ENCODE data around the gene SUSD3.
"Not testable (repeated sequence)": the region's sequence is repeated elsewhere in the genome, so short reads cannot be mapped to it uniquely, and the experiment has no call there.

Gene SUSD3

GRCh38 chr9:93058355-93059010 lies at the start of gene SUSD3:
SUSD3 (plus strand) TSS chr9:93058701; CDS start chr9:93058743, 42 bp downstream.
- DNase-seq (ENCODE audit: low read depth), result peak; percentile 35

DNA sequence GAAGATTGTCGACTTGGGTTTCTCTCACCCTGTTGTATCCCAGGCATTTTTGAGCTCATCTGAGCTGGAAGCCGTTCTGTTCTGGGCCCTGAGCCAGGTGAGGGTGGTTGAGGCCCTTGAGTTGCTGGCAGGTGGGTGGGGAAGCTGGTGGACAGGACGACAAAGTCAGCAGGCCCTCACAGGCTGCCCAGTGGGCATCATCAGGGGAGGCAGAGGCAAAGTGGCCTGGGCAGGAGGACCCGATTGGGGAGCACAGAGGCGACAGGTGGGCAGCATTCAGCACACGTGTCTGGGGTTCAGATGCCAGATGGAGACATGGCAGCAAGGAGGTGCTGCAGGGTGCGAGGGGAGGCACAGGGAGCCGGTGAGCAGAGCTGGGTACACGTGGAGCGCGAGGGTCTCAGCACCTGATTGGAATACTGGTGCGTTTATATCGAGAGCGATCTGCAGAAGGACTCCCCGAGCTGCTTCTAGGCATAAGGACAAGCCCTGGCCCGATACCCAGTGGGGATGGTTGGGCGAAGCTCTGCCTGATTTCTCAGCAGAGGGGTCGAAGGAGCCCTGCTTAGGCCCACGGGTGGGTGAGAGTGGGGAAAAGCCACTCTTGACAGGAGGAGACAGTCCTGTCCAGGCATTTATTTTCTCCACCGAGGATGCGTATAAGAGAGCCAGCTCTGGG lies 49.0 kb upstream of the SUSD3 start:
- DNase-seq (ENCODE audit: low read depth), result no peak

DNA sequence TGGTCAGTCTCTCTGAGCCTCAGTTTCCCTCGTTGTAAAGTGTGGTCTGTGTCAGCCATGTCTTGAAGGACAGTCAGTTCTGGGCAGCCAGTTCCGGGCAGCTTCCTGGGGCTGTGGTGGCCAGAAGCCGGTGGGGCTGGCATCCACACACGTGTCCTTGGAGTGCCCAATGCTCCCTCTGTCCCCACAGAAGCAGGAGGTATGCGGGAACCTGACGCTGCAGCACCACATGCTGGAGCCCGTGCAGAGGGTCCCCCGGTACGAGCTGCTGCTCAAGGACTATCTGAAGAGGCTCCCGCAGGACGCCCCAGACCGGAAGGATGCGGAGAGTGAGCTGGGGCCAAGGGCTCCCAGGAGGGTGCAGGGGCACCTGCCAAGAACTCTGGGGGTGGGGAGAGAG lies 48.4 kb upstream of the SUSD3 start:
- DNase-seq (ENCODE audit: low read depth), result no peak

DNA sequence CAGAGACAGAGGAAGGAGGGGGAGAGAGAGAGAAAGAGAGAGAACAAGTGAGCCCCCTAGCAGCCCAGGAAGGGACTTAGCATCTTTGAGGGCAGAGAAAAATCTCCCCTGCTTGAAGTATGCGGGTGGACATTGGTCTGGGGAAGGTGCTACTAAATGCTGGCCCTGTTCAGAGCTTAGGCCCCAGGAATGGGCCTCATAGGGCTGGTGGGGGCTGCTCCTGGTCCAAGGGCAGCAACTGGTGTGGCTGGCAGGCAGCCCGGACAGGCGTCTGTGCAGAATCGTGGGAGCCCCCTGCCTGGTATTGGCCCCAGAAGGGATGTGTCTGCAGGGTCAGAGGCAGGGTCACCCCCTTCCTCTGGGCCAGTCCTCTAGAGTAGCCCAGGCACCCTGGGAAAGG lies 47.8 kb upstream of the SUSD3 start:
- no peak for DNase-seq (ENCODE audit: low read depth)

DNA sequence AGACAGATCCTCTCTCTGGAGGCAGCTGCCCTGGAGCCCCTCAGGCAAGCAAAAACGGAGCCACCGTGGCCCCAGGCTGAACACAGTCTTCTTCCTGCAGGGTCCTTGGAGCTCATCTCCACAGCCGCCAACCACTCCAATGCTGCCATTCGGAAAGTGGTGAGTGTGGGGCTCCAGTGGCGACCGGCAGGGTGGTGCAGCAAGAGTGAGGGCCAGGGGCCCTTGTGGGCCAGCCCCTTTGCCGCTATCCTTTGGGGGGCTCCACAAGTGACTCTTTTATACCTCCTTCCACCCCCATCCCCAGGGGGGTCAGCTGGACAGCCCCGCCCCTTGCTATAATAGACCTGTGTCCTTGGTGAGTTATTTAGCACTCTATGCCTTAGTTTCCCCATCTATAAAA lies 47.4 kb upstream of the SUSD3 start:
- no peak for DNase-seq (ENCODE audit: low read depth)

DNA sequence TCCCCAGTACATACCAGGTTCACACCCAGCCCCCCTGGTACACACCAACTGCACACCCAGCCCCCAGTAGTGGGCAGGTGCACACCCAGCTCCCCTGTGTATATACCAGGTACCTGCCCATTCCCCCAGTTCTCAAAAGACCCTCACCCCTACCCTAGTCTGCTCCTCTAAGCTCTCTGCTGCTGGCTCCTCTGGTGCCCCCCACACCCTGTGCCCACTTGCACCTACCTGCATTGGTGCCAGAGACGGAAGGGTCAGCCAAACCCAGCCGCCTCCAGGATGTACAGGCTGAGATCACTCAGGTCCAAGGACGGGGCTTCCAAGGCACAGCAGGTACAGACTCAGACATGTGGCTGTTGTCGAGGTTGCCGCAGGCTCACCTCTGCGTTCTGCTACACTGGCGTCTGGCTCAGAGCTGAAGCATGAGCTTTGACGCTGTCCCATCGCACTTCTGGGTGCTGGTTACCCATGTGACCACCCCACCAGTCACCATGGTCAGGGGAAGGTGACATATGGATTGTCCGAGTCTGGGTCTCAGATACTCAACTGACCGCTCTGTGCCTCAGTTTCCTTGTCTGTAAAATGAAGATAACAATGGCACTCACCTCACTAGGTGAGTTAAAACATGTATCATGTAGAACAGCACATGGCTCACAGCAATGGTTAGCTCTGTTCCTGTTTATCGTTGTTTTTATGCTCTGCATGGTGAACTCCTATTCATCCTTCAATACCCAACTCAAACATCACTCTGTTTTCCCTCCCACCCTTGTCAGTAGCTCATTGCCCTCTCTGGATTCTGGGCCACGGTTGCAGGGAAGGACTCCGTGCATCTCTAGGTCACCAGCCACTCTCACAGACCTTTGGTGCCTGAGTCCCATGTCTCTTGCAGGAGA lies 45.3 kb upstream of the SUSD3 start:
- no peak for DNase-seq (ENCODE audit: low read depth)

GRCh38 chr9:93013856-93014582 lies 44.5 kb upstream of the SUSD3 start:
- DNase-seq (ENCODE audit: low read depth), result no peak

DNA sequence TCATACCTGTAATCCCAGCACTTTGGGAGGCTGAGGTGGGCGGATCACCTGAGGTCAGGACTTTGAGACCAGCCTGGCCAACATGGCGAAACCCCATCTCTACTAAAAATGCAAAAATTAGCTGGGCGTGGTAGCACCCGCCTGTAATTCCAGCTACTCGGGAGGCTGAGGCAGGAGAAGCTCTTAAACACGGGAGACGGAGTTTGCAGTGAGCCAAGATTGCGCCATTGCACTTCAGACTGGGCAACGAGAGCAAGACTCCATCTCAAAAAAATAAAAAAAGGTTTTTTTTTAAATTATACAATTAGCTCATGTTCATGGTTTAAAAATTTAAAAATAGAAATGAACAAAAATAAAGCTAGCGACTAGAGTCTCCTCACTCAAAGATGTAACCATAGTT lies 43.3 kb upstream of the SUSD3 start:
- not testable (repeated sequence) for DNase-seq (ENCODE audit: low read depth)

DNA sequence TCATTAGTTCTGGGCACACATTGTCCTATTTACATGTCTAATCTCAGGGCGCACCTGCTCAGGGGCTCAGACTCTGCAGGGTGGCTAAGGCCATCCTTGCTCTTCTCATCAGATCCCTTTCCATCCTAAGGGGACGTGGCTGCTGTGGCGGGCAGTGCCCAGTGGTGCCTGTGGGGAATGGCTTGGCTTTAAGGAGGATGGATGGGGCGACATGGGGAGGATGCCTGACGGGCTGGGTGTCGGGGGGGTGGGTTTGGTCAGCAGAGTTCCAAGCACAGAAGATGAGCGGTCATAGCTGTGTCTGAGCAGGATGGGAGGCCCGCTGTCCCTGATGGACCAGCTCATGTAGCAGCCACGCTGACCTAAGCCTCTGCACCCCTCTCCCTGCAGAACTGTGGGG lies 40.9 kb upstream of the SUSD3 start:
- DNase-seq (ENCODE audit: low read depth), result no peak

DNA sequence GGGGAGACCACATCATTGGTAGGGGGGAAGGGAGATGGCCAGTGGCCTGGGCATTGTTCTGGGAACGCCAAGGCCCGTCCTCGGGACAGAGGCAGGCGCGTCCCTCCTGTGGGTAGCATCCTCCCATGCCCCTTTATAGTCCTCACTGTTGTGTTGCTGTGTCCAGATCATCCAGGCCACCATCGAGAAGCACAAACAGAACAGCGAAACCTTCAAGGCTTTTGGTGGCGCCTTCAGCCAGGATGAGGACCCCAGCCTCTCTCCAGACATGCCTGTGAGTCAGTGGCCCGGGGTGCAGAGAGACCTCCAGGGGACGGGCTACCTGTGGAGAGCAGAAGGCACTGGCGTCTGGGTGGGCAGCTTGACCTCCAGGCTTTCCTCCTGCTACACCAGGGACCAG lies 38.4 kb upstream of the SUSD3 start:
- no peak for DNase-seq (ENCODE audit: low read depth)

- DNase-seq (ENCODE audit: low read depth), result no peak
These were observed 37.5 kb upstream of the SUSD3 start for GRCh38 chr9:93020771-93021670.

DNA sequence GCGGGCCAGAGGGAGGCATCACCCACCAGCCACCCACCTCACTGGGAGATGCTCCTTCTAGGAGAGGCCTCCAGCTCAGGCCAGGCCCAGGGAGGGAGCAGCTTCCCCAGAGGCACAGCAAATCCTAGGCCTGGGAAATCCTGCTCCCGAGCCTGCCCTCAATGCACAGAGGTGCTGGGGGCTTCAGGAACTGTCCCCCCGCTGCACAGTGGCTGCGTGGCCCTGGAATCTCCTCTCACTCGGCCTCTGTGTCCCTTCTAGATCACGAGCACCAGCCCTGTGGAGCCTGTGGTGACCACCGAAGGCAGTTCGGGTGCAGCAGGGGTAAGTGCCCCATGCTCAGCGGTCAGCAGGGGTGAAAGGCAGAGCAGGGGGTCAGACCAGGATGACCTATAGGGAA lies 36.4 kb upstream of the SUSD3 start:
- no peak for DNase-seq (ENCODE audit: low read depth)

DNA sequence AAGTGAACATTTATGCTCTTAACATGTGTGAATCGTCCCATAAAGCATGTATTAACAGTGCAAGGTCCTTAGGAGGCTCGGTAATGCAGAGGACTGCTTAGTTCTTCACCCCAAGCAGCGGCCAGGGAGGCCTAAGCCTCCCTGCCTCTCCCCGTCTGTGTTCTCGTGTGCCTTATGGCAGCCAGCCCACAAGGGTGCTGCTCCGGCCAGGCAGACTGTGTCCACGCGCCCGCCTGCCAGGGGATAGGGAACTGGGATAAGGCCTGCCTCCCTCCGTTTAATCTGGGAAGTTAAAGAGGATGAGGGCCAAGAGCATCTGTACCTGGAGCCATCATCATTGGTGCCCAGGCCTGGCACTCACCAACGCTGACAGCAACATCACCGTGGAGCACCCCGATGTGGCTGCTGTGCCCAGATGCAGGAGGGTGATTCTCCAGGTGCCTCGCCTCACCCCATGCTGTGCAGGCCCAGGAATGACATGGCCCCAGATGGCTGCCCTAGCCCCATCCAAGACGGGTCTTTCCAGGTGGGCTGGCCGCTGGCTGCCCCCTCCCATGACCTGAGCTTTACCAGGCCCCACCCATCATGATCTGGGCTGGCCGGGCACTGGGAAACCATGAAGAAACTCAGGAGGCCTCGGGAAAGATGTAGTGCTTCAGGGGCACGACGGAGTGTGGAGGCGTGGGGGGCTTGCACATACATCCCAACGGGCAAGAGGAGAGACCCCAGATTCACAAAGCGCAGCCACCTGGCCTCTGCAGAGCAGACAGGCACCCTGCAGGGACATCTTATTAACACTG lies 35.6 kb upstream of the SUSD3 start:
- DNase-seq (ENCODE audit: low read depth), result no peak

DNA sequence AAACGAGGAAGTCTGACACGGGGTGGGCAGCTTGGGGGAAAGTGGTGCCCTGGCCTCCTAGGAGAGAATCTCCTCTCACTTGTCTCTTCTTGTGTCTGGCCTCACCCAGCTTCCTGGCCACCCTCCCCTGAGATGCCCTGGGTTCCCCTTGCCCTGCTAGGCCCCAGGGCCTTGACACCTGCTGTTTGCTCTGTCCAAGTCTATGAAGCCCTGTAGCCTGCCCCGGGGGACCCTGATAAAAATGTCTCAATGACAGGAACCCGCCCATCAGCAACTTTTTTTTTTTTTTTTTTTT lies 35.0 kb upstream of the SUSD3 start:
- DNase-seq (ENCODE audit: low read depth), result no peak

- no peak for DNase-seq (ENCODE audit: low read depth)
These were observed 33.9 kb upstream of the SUSD3 start for GRCh38 chr9:93024646-93024910.

DNA sequence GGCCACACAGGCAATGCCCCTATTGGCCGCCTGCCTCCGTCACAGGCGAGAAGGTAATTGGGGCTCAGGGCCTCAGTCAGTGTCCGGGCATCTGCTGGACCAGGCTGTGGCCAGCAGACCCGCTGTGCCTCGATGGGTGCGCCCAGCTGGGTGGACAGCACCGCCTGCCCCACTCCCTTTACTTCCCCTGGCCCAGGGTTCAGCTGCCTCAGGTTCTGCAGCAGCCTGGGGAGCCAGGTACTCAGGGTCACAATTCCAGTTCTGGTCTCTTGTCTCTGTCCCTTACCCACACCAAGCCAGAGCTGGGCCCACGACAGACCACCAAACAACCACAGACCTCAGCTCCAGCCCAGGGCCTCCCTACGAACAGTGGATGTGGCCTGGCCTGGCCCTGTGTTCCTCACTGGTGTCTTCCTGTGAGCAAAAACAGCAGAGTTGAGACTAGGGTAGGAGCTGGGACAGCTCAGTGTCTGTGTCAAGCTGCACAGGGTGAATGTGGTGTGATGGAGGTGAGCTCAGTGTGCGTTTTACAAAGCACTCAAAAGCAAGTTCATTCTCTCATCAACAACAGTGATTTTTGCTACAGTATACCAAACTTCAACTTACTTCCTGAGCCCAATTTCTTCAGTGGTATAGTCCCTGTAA lies 33.4 kb upstream of the SUSD3 start:
- DNase-seq (ENCODE audit: low read depth), result no peak

DNA sequence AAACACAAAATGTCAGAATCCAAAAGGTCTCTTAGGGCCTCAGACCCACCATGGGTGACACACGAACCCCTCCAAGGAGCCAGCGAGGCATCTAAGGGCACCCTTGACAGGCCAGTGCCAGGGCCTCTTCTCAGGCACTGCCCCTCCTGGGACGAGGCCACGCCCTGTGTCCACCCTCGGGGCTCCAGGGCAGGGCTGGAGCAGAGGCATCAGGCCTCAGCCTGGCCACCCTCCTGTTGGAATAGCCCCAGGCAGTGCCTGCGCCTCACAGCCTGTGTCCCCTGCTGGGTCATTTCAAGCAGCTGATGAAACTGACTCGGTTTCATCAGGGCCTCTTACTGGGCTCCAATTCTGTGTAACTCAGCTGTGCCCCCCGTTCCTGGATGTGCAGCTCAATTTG lies 32.8 kb upstream of the SUSD3 start:
- no peak for DNase-seq (ENCODE audit: low read depth)

DNA sequence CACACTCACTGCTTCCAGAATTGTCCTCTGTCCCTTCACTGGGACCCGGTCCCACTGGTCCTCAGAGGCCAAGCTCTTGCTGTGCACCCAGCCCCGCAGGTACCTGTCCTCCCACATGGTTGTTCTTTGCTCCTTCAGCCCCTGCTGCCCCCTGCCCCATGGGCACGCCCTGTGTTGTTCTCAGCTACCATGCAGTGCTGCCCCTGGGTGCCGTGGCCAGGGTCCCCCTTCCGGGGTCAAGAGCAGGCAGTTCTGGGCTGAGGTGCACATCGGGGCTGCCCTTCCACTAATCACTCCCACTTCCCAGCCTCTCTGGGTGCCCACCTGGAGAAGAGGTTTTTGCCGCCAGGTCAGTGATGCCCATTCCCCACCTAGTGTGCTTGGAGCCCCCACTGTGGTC lies 31.9 kb upstream of the SUSD3 start:
- DNase-seq (ENCODE audit: low read depth), result no peak

DNA sequence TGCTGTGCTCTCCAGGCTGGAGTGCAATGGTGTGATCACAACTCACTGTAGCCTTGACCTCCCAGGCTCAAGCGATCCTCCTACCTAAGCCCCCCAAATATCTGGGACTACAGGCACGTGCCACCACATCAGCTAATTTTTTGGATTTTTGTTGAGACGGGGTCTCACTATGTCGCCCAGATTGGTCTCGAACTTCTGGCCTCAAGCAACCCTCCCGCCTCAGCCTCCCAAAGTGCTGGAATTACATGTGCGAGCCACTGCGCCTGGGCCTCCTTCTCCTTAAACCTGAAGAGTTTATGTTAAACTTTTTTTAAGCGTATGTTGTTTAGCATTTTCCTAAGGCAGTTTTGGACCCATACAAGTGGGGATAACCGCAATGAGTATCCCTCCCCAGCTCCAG lies 30.8 kb upstream of the SUSD3 start:
- no peak for DNase-seq (ENCODE audit: low read depth)

GRCh38 chr9:93028448-93029006 lies 30.0 kb upstream of the SUSD3 start:
- DNase-seq (ENCODE audit: low read depth), result no peak
